Dendritic cell treated with granulocyte-macrophage colony-stimulating factor and Interleukin-4, amounts not matched to agents 40 ng/mL and 50 ng/mL, for 4 days (primary cell): ENCODE results near the gene MROH2A.
"Not testable (repeated sequence)": the region's sequence is repeated elsewhere in the genome, so short reads cannot be mapped to it uniquely, and the experiment has no call there.

Experiments
- H3K27ac Mint-ChIP-seq: one replicate; pipeline ENCODE4 v1.8.0; 2022; ENCODE audit warnings: mild to moderate bottlenecking, mixed read lengths
- H3K27me3 Mint-ChIP-seq: one replicate; pipeline ENCODE4 v1.8.0; 2022; ENCODE audit warnings: mild to moderate bottlenecking, mixed read lengths
- H3K36me3 Mint-ChIP-seq: one replicate; pipeline ENCODE4 v1.8.0; 2022; ENCODE audit warnings: low read depth, mixed read lengths
- H3K4me1 Mint-ChIP-seq: one replicate; pipeline ENCODE4 v1.8.0; 2022; ENCODE audit warnings: low read depth, mixed read lengths
- H3K4me3 Mint-ChIP-seq: one replicate; pipeline ENCODE4 v1.8.0; 2022; ENCODE audit warnings: mild to moderate bottlenecking, moderate library complexity, mixed read lengths
- H3K9me3 Mint-ChIP-seq: one replicate; pipeline ENCODE4 v1.8.0; 2022; ENCODE audit warnings: mixed read lengths
- intact Hi-C: fragments of 100-400 bp; cut with micrococcal nuclease; formaldehyde crosslinking; loops from one replicate; pipeline ENCODE4 v1.15.0; 2022

MROH2A gene

DNA sequence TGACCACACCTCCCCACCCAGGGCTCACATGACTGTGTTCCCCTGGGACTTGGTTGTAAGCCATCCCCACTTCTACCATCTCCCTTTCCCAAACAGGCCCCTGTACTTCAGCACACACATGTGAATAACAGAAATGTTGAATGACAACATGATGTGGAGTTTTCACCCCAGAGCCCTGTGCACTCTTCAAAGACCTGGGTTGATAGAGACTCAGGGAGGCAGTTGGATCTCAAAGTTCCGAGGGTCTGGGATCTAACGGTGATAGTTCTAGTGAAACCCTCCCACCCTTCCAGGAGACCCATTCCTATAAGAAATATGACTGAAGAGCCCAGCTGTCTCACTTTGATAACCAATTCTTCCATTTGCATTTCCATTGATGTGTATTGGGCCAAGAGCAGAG lies at the start of gene MROH2A:
Gene MROH2A, plus strand, starts transcription at position 301 of the 400 bp plus-strand sequence. CDS start 1,029 bp downstream, outside the sequence.
- Mint-ChIP-seq H3K27me3 (no peaks in the 10 kb centered on the region), H3K4me1 (no peaks in the 10 kb centered on the region), H3K9me3 (peaks cover 22% of the 10 kb centered on the region), H3K4me3 (no peak within 1 kb of the TSS), H3K36me3 (no peaks in the 10 kb centered on the region), H3K27ac (no peak within 1 kb of the TSS)
- intact Hi-C loops = no loop called here

DNA sequence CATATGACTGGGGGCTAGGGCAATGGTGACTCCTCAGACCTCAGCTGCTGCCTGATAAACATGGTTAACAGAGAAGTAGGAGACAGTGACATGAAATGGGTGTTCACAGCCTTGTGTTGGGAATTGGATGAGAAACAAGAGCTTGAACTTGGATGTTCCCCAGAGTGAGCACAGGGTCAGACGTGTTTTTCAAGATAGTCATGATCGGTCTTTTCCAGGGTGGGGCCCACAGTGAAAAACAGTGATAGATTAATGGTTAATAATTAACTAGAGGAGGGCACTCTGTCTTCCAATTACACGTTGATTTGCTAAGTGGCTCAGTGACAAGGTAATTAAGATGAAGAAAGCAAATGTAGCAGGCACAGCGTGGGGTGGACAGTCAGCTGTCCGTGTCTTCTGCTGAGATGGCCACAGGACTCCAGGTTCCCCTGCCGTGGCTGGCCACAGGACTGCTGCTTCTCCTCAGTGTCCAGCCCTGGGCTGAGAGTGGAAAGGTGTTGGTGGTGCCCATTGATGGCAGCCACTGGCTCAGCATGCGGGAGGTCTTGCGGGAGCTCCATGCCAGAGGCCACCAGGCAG lies 49.3 kb upstream of the MROH2A start, which contains the start of gene UGT1A3:
Gene UGT1A3, plus strand, starts transcription at position 320 of the 579 bp plus-strand sequence. Its CDS starts 85 bp downstream, at position 405.
- Mint-ChIP-seq H3K27ac (no peak within 1 kb of the TSS), H3K36me3 (no peaks in the 10 kb centered on the region), H3K9me3 (no peaks in the 10 kb centered on the region), H3K27me3 (peaks cover 3% of the 10 kb centered on the region), H3K4me1 (no peaks in the 10 kb centered on the region), H3K4me3 (no peak within 1 kb of the TSS)
- intact Hi-C loops = no loop called here

DNA sequence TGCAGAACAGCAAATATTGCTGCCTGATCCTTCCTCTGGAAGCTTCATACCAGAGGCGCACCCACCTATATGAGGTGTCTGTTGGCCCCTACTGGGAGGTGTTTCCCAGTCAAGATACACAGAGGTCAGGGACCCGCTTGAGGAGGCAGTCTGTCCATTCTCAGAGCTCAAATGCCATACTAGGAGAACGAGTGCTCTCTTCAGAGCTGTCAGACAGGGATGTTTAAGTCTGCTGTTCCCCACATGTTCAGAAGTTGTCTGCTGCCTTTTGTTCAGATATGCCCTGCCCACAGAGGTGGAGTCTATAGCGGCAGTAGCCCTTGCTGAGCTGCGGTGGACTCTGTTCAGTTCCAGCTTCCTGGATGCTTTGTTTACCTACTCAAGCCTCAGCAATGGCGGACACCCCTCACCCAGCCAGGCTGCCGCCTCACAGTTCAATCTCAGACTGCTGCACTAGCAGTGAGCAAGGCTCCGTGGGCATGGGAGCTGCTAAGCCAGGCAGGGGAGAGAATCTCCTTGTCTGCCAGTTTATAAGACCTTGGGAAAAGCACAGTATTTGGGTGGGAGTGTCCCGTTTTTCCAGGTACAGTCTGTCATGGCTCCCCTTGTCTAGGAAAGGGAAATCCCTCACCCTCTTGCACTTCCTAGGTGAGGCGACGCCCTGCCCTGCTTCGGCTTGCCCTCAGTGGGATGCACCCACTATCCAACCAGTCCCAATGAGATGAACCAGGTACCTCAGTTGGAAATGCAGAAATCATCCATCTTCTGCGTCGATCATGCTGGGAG lies 41.1 kb upstream of the MROH2A start:
- H3K4me1 Mint-ChIP-seq, intact Hi-C loops, H3K27me3 Mint-ChIP-seq, H3K9me3 Mint-ChIP-seq, H3K4me3 Mint-ChIP-seq, H3K27ac Mint-ChIP-seq, H3K36me3 Mint-ChIP-seq: not testable (repeated sequence)

- H3K4me1 Mint-ChIP-seq = no peaks in the 10 kb centered on the region
- no peak overlapping the region for H3K4me3 Mint-ChIP-seq
- H3K36me3 Mint-ChIP-seq = no peaks in the 10 kb centered on the region
- no peak overlapping the region for H3K27ac Mint-ChIP-seq
- H3K27me3 Mint-ChIP-seq = peaks cover 2% of the 10 kb centered on the region
- intact Hi-C loops = no loop called here
- H3K9me3 Mint-ChIP-seq = no peaks in the 10 kb centered on the region
Measured at GRCh38 chr2:233740870-233741269, 37.3 kb upstream of the MROH2A start.

- Mint-ChIP-seq H3K9me3 (no peaks in the 10 kb centered on the region), H3K36me3 (no peaks in the 10 kb centered on the region), H3K27ac (no peak overlapping the region), H3K4me1 (no peaks in the 10 kb centered on the region), H3K27me3 (peaks cover 6% of the 10 kb centered on the region), H3K4me3 (no peak overlapping the region)
- intact Hi-C loops = no loop called here
Measured at GRCh38 chr2:233743464-233744259, 34.5 kb upstream of the MROH2A start.

- intact Hi-C loops = no loop called here
- Mint-ChIP-seq H3K4me3 (no peak overlapping the region), H3K4me1 (no peaks in the 10 kb centered on the region), H3K27ac (no peak overlapping the region), H3K36me3 (no peaks in the 10 kb centered on the region), H3K9me3 (peaks cover 10% of the 10 kb centered on the region), H3K27me3 (peaks cover 6% of the 10 kb centered on the region)
Measured at GRCh38 chr2:233745073-233745755, 32.9 kb upstream of the MROH2A start.

- intact Hi-C loops, H3K4me3 Mint-ChIP-seq, H3K27me3 Mint-ChIP-seq, H3K27ac Mint-ChIP-seq, H3K4me1 Mint-ChIP-seq, H3K36me3 Mint-ChIP-seq: not testable (repeated sequence)
- peaks cover 16% of the 10 kb centered on the region for H3K9me3 Mint-ChIP-seq
Measured at GRCh38 chr2:233745838-233746237, 32.3 kb upstream of the MROH2A start.

DNA sequence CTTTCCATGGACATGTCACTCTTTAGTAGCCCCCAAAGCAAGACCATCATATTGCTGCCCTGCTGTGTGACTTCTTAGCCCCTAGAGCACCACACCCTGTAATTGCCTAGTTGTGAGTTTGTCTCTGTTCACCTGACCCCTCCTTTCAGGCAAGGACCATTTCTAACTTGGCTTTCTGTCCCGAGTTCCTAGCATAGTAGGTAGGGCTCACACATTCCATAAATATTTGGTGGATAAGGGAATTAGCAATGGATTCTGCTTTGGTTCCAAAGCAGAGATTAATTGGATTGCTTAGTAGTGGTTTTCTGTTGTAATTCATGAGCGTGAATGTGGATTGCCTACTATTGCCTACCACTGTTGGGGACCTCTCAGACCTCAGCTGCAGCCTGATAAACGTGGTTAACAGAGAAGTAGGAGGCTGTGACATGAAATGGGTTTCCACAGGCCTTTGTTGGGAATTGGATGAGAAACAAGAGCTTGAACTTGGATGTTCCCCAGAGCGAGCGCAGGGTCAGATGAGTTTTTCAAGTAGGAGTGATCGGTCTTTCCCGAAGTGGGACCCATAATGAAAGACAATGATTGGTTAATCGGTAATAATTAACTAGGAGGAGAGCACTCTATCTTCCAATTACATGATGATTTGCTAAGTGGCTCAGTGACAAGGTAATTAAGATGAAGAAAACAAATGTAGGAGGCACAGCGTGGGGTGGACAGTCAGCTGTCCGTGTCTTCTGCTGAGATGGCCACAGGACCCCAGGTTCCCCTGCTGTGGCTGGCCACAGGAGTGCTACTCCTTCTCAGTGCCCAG lies 31.5 kb upstream of the MROH2A start:
- H3K4me1 Mint-ChIP-seq = no peaks in the 10 kb centered on the region
- H3K9me3 Mint-ChIP-seq = peaks cover 24% of the 10 kb centered on the region
- H3K27ac Mint-ChIP-seq = no peak overlapping the region
- H3K27me3 Mint-ChIP-seq = peaks cover 6% of the 10 kb centered on the region
- H3K36me3 Mint-ChIP-seq = no peaks in the 10 kb centered on the region
- intact Hi-C loops = no loop called here
- no peak overlapping the region for H3K4me3 Mint-ChIP-seq

DNA sequence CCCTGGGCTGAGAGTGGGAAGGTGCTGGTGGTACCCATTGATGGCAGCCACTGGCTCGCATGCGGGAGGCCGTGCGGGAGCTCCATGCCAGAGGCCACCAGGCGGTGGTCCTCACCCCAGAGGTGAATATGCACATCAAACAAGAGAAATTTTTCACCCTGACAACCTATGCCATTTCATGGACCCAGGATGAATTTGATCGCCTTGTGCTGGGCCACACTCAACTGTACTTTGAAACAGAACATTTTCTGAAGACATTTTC lies 30.9 kb upstream of the MROH2A start:
- H3K4me1 Mint-ChIP-seq = no peaks in the 10 kb centered on the region
- peaks cover 29% of the 10 kb centered on the region for H3K9me3 Mint-ChIP-seq
- no peak overlapping the region for H3K27ac Mint-ChIP-seq
- H3K27me3 Mint-ChIP-seq = peaks cover 6% of the 10 kb centered on the region
- intact Hi-C loops = no loop called here
- no peak overlapping the region for H3K4me3 Mint-ChIP-seq
- no peaks in the 10 kb centered on the region for H3K36me3 Mint-ChIP-seq

DNA sequence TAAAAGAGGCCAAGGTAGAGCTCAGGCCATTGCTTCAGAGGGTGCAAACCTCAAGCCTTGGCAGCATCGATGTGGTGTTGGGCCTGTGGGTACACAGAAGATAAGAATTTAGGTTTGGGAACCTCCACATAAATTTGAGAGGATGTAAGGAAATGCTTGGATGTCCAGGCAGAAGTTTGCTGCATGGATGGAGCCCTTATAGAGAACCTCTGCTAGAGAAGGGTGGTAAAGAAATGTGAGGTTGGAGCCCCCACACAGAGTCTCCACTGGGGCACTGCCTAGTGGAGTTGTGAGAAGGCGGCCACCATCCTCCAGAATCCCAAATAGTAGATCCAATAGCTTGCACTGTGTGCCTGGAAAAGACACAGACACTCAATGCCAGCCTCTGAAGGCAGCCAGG lies 27.4 kb upstream of the MROH2A start:
- H3K36me3 Mint-ChIP-seq, H3K4me1 Mint-ChIP-seq, H3K4me3 Mint-ChIP-seq, H3K27ac Mint-ChIP-seq, H3K27me3 Mint-ChIP-seq, intact Hi-C loops: not testable (repeated sequence)
- H3K9me3 Mint-ChIP-seq = peaks cover 29% of the 10 kb centered on the region

DNA sequence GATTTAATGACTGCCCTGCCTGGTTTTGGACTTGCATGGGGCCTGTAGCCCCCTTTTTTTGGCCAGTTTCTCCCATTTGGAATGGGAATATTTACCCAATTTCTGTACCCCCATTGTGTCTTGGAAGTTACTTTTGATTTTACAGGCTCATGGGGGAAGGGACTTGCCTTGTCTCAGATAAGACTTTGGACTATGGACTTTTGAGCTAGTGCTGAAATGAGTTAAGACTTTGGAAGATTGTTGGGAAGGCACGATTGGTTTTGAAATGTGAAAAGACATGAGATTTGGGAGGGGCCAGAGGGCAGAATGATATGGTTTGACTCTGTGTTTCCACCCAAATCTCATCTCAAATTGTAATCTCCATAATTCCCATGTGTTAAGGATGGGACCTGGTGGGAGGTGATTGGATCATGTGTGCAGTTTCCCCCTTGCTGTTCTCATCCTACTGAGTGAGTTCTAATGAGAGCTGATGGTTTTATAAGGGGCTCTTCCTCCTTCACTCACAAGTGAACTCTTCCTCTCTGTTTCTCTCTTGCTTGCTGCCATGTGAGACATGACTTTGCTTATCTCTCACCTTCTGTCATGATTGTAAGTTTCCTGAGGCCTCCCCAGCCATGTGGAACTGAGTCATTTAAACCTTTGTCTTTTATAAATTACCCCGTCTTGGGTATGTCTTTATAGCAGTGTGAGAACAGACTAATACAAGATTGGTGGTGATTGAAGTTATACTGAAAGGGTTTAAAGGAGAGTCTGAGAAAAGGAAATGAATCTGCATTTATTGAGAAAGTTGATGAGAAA lies 26.7 kb upstream of the MROH2A start:
- H3K9me3 Mint-ChIP-seq = peaks cover 29% of the 10 kb centered on the region
- H3K36me3 Mint-ChIP-seq, H3K27ac Mint-ChIP-seq, H3K27me3 Mint-ChIP-seq, H3K4me3 Mint-ChIP-seq, H3K4me1 Mint-ChIP-seq, intact Hi-C loops: not testable (repeated sequence)

DNA sequence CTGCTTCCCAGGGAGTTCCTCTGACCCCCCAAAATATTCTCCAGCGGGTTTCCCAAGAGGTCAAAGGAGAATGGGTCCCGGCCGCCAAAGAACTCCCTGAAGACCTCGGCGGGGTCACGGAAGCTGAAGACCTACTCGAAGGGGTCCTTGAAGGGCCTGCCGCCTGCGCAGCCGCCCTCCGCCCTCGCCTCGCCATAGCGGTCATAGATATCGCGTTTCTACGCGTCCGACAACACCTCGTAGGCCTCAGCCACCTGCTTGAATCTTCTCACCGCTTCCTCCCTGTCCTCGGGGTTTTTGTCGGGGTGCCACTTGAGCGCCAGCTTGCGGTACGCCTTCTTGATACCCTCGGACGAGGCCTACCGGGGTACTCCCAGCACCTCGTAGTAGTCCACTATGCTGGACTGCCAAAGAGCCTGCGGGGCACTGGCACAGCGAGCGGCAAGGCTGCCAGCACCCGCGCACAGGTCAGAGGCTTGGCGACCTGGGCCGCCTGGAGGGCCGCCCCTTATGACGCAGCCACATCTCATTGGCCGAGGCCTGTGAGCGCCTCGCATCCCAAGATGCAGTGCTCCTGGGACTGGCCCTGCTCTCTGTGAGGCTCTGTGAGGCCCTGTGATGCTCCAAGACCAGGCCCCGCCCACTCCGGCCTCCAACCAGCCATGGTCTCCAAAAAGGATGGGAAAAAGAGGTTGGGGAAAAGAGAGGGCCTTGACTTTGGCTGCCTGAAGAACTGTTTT lies 23.1 kb upstream of the MROH2A start:
- H3K27ac Mint-ChIP-seq = no peak overlapping the region
- H3K4me1 Mint-ChIP-seq = no peaks in the 10 kb centered on the region
- H3K36me3 Mint-ChIP-seq = no peaks in the 10 kb centered on the region
- intact Hi-C loops = no loop called here
- H3K27me3 Mint-ChIP-seq = peaks cover 2% of the 10 kb centered on the region
- no peak overlapping the region for H3K4me3 Mint-ChIP-seq
- peaks cover 21% of the 10 kb centered on the region for H3K9me3 Mint-ChIP-seq
